Ovary (tissue), 3 donors: ENCODE data around the gene PRKCE.

Experiments
- CTCF ChIP-seq, 3 donors: fragments of 450-650 bp in 2 of 3; fragments of 200-600 bp in 1 of 3; IDR thresholded peaks; one replicate each; pipeline versions ENCODE4 v1.5.1 to v1.8.0; 2016 to 2022; ENCODE audit warnings: antibody characterized with exemption in 3 of 3, mild to moderate bottlenecking in 1 of 3
- POLR2A ChIP-seq: fragments of 450-650 bp; IDR thresholded peaks from one replicate; pipeline ENCODE4 v1.6.1; 2017; ENCODE audit warnings: antibody characterized with exemption, mild to moderate bottlenecking, moderate library complexity
- donor health status: DM: no; HTN: no; CAD: no.

DNA sequence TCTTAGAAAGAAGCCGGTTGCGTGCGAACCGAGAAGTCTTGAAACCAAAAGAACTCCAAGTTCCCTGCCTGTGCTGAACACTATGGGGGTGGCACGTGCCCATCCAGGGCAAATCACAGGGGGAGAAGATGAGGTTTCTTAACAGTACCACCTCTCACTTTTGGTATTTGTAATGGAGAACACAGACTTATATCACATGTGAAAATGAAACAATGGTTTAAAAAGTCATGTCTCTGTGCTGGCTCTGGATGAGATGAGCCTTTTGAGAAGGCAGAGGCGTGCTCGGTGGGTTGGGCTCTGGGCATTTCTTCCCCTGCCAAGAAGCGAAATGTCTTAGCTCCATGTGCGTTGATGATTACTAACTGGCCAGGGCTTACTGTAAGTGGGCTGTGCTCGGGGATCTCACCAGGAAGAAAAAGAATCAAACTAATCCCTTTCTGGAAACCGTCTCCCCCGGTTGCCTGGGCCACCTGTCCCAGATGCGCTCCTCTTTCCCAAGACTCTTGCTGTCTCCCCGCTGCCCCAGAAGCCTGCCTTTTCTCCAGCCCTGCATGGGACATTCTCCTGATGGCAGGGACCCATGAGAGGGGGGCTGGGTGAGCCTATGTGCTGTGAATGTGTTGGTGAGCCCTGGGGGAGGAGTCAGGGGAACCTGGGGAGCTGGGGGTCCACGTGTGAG lies 252.9 kb downstream of the PRKCE start:
- TF ChIP-seq CTCF (IDR thresholded peaks at IDR 0.05) (no peak), POLR2A (no peak)
